GM18498 (cell line): ENCODE results near the gene TTC39C.
"Not testable (repeated sequence)": the region's sequence is repeated elsewhere in the genome, so short reads cannot be mapped to it uniquely, and the experiment has no call there.

ENCODE experiments used
- ATAC-seq: cut with Tn5 transposase; IDR thresholded peaks from one replicate; pipeline ENCODE4 v1.9.1; 2021; ENCODE audit warnings: mild to moderate bottlenecking, moderate library complexity; ENCODE audit not compliant: unreplicated experiment

TTC39C gene

DNA sequence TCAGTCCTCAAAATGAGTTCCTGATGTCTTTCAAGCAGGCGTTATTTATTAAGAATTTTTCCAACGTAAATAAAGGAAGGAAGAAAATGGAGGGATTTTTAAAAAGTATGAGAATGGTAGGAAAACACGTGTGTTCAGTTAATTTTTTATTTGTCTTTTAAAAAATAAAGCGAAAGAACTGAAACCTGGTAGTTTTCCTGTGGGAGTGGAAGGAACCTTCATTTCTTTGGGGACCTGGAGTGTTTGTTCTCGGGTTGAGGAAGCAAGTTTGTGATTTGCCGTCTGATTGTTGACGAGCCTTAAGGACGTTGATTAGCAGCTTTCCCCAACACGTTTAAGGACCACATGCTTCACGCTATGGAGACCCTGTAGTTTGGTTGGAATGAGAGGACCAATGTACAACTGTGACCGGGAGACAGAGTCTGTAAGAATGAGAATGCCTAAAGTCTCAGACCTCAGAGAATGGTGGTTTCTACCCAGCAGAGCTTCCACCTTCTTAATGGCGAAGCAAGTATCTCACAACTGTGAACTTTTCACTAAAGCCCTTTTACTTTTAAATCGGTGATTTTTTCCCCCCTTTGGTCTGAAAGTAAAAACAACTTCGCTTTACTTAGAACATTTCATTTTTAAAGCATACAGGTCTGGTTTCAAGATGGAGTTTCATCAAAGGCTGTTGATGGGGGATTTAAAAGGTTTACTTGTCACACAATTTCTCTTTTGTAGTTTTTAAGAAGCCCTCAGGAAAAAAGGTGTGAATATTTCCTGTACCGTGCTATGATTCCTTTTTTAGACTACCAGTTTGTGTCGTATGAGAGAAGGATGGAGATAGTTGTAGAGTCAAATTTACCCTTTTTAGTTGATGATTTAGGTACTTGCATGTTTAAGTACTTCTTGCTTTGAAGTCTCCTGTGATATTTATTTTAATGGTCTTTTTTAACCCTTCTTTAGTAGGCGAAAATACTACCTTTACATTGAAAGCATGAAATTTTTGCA, 1.4 kb downstream of the TTC39C start:
- no peak for ATAC-seq

DNA sequence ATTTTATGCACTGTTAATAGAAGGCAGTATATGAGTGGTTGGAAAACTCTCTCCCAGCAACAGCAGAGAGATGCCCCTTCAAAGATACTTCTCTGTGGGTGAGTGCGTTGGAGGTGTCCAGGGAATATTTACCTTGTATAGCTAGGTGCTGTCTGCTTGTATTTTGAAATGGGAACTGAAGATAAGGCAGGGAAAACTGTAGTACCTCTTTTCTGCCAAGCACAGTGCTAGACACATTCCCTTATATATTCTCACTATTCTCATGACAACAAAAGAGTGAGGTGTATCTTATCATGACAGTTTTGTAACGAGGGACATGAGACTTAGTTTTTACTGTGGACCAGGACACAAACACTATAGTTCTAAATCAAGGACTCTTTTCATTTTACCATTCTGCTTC, 2.1 kb downstream of the TTC39C start:
- no peak for ATAC-seq

DNA sequence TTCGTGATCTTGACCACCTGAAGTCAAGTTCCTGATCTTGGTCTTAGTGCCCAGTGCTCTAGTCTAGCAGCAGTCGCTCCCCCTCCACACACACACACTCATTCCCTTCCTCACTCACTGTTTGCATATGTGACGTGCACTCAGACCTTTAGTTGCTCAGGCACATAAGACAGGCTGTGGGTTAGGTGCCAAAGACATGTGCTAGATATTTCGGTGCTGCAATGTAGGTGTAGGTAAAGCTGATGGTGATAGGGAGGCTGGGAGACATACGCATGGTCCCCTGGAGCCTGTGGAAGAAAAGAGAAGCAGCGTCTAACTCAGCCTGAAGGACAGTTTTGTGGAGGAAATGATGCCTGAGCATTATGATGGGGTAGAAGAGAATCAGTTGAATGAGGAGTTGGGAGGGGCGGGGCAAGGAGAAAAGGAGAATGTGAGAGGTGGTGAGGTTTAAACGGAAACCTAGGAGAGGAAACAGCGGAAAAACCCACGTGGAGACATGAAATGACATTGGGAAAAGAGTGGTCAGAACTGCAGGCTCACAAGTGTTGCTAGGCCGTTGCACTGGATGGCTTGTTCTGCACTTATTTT, 3.8 kb downstream of the TTC39C start:
- no peak for ATAC-seq

DNA sequence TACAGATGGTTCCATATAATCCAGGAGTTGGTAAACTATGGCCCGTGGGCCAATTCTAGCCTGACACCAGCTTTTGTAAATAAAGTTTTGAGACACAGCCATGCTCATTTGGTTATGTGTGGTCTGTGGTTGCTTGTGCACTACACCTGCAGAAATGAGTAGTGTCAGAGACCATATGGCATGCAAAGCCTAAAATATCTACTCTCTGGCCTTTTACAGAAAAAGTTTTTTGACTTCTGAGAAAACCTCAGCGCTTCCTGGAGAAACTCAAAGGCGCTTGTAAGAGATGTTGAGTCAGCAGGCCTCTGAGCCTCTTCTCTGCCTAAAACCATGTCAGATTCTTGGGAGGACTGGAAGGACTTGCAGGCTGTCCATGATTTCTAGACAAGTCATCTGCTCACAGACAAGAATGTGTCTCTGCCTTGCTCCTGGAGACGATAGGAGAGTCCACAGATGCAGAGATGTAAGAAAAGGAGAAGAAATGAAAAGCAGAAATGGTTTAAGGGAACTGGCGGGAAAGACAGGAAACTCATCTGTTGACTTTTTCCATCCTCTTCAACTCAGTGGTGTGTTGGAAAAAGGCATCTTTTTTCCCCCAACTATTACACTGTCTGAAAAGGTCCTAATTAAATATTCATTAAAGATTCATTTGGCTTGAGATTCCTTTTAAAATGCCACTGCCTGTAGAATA, 5.2 kb downstream of the TTC39C start:
- peak; percentile 83 for ATAC-seq

DNA sequence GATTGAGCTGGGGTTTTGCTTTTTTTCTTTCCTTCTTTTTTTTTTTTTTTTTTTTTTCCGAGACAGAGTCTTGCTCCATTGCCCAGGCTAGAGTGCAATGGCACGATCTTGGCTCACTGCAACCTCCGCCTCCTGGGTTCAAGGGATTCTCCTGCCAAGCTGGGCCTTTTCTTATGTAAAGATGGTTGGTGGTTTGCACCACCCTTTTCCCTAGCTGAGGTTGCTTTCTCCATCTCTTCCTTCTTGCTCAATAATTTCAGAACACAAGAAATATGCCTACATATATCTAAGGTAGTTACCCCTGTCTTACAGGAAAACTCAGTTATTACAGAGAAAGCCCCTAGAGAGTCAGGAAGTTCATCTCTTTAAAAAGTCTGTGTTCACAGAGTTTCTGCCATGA, 7.0 kb downstream of the TTC39C start:
- no peak for ATAC-seq

DNA sequence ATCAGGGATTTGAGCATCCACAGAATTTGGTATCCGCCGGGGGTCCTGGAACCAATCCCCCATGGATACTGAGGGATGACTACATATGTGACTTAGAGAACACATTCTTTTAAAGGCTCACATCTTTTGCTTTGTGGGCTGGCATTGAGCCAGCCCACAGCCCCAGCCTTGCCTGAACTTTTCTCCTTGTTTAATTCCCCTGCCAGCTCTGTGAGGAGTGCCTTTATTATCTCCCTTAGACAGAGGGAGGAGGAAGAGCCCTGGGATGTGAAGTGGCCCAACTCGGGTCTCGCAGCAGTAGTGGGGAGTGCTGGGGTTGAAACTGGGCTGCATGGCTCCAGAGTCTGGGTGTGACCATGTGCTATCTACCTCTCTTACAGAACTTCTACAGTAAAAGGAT, 7.6 kb downstream of the TTC39C start:
- ATAC-seq, result no peak

DNA sequence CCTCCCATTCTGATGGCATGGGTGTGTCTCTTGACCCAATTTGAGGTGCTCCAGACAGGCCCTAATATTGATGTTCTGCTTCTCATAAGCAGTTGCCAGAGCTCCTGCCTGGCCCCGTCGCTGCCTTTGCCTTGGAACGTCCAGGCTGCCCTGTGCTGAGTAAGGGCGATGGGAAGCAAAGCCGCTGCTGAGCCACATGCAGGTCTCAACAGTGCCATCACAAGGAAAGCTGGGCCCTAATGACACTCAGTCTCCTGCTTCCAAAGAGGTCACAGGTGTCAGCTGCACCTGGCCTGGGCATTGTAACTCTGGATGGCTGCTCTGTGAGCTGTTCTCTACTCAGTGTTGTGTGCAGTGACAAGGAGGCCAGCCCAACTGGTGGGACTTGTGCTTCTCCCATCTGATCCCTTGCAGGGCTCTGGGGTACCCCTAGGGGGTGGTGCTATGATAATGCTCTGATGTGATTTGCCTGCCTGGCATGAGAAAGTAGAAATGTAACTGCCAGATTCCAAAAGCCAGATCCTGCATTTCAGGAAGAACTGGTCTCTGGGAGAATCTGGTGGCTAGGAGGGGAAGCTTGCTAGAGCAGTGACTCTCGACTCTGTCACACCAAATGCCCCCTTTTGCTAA, 8.7 kb downstream of the TTC39C start:
- ATAC-seq, result no peak

DNA sequence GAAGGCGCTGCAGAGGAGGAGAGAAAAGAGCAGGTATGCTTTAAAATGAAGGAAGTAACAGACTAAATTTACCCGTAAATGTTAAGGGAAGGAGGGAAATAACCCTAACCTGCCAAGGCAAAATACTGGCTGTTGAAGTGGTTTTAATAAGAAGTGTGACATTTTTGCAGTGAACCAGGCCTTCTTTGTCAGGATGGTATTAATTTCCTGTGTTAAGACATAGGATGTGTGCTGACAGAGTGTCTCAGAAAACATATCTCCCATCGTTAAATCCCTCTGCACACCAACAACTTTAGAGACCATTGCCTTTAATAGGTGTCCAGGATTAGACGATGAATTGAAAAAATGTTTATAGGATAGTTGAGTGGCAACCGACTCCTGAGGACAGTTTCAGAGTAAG, 9.9 kb downstream of the TTC39C start:
- no peak for ATAC-seq

DNA sequence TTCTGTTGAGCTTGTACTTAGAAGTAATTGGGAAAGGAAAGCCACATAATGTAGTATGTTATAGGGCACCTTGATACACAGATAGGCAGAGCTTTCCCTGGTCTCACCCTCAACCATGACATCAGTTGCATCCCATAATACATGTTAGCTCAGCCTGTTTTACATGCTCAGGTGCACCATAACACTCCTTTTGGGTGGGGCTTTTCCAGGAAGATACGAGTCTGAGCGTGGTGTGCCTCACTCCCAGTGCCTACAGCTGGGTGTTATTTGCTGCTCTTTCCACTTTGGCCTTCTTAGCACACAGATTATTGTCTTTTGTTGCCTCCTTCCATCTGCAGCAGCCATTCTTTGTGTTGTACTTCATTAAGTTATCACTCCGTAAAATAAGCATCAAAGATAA, 11.9 kb downstream of the TTC39C start:
- ATAC-seq, result no peak

DNA sequence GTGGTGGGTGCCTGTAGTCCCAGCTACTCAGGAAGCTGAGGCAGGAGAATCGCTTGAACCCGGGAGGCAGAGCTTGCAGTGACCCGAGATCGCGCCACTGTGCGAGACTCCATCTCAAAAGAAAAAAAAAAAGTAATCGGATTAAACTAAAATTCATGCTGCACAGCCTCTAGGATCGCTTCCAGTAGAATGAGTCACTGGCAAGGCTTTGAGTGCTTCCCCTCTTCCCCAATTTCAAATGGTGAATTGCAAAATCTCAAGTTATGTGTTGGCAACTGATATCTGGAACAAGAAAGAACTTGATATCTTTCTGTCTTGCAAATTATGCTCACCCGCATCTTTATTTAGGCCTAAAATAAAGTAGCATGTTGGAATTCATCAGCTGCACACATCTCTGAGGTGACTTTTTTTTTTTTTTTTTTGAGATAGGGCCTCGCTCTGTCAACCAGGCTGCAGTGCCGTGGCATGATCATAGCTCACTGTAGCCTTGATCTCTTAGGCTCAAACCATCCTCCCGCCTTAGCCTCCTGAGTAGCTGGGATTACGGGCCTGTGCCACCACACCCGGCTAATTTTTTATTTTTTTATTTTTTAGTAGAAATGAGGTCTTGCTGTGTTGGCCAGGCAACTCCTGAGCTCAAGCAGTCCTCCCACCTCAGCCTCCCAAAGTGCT, 12.7 kb downstream of the TTC39C start:
- ATAC-seq, result no peak

DNA sequence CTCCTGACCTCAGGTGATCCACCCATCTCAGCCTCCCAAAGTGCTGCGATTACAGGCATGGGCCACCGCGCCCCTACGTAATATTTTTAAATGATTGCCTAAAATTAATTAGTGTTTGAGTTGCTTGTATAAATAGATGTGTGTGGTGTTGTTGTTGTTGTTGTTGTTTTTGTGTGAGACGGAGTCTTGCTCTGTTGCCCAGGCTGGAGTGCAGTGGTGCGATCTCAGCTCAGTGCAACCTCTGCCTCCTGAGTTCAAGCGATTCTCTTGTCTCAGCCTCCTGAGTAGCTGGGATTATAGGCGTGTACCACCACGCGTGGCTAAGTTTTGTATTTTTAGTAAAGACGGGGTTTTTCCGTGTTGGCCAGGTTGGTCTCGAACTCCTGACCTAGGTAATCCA, 14.4 kb downstream of the TTC39C start:
- ATAC-seq, result not testable (repeated sequence)

DNA sequence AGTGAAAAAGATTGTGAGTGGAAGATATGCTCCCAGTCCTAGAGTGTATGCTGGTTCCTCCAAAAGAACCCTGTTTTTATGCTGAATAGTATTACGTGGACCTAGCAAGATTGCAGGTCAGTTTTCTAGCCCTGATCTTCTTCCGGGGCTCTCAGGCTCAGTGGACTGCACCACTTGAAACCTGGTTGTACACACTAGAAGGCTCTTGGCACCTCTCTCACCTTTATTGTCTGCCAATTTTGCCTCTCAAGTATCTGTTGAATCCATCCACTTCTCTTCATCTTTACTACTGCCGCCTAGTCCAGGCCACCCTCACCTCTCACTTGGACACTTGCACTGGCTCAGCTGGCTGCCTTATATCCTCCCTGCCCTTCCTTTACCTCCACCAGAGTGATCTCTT, 16.8 kb downstream of the TTC39C start:
- no peak for ATAC-seq

DNA sequence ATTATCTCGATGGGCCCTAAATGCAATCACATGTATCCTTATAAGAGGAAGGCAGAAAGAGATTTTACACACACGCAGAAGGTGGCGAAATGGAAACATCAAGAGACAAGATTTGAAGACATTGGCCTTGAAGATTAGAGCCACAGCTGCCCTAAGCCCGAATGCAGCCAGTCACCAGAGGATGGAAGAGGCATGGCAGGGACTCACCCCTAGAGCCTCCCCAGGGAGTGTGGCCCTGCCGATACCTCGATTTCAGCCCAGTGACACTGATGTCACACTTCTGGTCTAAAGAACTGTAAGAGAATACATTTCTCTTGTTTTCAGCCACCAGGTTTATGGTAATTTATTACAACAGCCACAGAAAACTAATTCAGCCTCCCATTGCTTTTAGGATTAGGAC, 17.4 kb downstream of the TTC39C start:
- ATAC-seq, result peak; percentile 70

DNA sequence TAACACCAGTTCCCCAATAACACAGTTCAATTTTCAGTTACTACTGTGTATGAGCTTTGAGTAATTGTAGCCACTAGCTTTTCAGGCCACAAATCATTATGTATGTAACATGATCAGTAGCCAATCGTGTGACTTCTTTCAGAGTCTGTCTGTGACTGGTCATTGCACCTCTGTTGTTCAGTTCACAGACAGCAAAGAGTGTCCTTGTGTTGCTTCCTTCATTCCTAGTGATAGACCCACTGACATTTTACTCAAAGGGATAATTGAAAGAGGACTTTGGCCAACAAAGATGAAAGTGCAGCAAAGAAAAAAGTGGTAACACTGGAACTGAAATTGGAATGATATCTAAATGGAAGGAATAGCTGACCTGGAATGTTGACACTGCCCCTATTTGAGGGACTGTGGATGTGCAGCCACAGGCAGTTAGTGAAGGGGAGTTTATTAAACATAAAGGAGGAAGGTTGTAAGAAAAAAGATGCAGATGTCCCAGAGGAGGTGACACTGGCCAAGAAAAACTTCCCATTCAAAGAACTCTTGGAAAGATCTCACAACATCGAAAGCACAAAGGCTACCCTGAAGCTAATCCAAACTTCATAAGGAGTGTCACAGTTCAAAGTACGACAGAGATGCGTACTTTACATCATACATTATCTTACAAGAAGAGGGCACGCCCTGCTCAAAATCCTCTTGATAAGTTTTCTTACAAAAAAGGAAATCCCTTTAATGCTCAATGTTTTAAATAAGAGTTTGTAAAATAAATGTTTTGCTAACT, 19.3 kb downstream of the TTC39C start:
- no peak for ATAC-seq

DNA sequence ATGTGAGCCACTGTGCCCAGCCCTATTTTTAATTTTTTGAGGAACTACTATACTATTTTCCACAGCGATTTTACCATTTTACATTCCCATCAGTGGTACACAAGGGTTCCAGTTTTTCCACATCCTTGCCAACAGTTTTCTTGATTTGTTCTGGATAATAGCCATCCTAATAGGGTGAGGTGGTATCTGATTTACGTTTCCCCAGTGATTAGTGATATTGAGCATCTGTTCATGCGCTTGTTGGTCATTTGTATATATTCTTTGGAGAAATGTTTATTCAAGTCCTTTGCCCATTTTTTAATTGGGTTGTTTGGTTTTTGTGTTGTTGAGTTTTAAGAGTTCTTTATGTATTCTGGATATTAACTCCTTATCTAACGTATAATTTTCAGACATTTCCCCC, 20.8 kb downstream of the TTC39C start:
- no peak for ATAC-seq

DNA sequence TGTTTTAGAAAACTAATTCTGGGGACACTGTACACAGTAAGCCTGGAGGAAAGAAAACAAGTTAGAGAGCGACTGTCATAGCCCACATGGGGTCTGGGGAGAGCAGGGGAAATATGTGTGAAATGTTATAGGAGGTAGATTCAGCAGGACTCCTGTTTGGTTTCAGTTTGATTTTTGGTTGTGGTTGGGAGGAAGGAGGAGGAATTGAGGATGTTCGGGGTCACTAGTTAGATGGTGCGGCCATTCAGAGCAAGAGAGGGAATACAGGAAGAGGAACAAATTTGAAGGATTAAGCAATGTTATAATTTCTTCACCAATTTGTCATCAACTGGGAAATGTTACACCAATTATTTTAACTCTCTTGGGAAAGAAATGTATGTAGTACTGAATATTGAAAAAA, 25.1 kb downstream of the TTC39C start:
- no peak for ATAC-seq

DNA sequence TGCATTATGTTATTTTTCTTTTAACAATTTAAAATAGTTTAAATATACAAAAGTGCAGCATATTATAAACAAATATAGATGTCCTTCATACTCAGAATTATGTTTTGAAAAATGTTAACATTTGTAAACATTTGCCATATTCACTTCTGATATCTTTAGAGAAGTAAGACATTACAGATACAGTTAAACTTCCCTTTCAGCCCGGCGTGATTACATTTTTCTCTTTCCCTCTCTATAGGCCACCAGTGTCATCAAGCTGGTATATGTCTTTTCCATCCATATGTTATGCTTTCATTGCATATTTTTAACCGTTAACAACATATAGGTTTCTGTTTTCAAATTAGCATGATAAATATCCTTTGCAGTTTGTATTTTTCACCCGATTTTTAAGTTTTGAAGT, 27.1 kb downstream of the TTC39C start:
- no peak for ATAC-seq

DNA sequence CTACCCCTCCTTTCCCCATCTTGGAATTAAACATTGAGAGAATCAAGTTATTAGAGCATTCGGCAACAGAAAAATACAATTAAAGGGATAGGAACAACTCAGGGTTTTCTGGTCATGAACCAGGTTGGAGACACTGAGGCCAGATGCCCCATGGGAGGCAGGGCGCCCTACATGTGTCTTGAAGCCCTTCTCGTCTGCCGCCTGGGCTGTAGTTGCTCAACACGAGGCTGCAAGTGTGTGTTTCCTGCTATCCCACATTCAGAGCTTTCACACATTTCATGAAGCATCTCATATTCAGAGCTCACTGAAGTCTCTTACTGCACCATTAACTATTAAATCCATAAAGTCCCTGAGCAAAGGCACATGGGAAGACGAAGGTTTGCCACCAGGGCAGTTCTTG, 28.8 kb downstream of the TTC39C start:
- no peak for ATAC-seq

DNA sequence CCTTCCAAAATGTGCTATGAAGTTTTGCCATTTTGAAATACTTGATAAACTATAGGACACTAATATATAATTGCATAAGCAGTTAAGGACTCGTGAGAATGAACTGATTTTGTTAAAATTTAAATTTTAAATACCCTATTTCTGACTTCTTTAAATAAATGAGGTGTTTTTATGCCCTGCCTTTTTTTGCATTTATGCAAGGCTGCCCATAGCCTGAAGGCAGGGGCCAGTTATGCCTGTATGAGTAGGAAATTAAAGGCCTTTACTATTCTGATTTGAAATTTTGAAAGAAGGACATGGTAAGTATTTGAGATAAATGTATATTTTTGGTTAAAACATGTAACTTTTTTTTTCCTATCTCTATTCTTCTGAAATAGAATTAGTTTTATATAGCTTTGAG, 33.7 kb downstream of the TTC39C start:
- ATAC-seq, result no peak

DNA sequence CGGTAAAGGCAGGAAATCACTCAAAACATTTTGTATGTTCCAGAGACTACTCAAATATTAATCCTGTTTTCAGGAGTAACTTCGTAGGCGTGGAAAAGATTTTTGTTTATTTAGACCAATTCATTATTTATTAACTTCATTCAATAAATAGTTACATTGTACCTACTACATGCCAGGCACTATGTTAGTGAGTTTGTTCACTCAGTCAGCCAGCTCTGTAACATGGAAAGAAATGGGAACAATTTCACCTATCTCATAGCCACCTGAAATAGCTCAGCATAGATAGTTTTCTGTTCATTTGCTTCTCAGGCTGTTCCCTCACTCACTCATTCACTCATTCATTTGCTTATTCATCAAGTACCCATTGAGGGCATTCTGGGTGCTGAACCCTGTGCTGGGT, 34.6 kb downstream of the TTC39C start:
- no peak for ATAC-seq
